T47D (cell line): ENCODE measurements around the gene CBX4.

Experiments used
- DNase-seq, 2 experiments: peaks; one replicate each; pipeline versions ENCODE4 v3.0.0 to v3.0.0-alpha.2; 2011 to 2012; ENCODE audit warnings: low read depth in 1 of 2, low spot score in 1 of 2
- JUND ChIP-seq: IDR thresholded peaks from 2 replicates; pipeline ENCODE4 v1.6.1; 2012; ENCODE audit warnings: low read depth
- in situ Hi-C: cut with HindIII; loops from 2 replicates; pipeline ENCODE4 v1.10.0; 2016; ENCODE audit warnings: low sequenced_read_pairs, low pct_unique_long_range_greater_than_20kb

CBX4 gene

DNA sequence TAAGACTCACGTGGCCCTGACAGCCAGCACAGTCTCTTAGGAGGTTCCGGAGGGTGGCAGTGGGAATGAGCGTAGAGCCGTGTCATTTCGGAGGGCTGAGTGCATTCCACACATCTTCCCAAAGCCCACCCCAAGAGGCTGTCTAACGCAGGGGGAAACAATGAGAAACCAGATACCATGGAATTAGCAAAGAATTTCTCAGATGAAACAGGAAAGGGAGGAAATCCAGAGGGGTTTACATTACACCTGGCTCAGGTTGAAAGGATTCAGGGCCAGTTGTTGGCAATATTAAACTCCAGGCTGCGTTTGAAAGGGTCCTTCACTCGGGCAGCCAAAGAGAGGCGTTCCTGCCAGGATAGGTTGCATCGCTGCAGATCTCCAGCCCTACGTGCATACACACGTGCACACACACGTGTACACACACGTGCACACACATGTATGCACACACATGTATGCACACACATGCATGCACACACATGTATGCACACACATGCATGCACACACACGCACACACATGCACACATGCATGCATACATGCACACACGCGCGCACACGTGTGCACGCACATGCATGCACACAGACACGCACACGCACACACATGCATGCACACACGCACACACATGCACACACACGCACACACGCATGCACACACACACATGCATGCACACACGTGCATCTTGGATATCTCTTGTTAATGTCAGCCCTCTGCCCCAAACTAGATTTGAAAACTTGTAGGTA lies 12.2 kb downstream of the CBX4 start:
- no peak for TF ChIP-seq JUND
- DNase-seq: no peak
- in situ Hi-C loops: no loop called here

DNA sequence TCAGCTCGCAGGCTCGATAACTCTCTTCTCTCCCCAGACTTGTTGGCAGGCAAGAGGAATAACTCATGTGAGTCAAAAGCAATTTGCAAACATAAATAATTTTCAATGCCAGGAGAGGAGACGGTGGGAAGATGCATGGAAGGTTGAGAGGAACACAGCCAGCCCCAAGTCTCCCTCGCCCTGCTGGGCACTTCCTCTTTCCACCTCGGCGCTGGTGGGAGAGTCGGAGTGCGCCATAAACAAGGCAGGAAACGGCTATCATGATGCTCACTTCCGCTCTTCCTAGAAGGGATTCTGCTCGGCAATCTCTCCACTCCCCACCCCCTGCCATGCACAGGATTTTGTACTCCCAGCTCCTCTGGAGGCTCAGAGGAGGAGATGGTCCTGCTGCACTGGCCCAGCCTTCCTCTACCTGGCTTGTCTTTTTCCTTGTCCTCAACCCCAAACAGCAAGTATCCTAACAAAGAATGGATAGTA lies 13.0 kb downstream of the CBX4 start:
- no peak for DNase-seq
- in situ Hi-C loops: no loop called here
- TF ChIP-seq JUND: no peak

DNA sequence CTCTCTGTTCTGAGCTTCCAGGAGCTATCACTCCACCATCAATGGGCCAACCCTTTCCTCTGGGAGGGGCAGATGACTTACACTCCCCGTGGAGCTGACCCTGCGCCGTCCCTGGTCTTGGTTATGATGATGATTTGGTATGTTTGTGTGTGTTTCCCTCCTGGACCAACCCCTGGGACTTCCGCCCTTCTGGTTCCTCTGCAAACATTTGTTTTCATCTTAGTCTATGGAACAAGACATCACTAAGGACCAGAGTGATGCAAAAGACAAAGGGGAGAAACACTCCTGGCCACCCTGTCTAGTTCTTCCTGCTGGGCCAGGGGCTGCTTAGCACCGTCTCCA lies 13.7 kb downstream of the CBX4 start:
- in situ Hi-C loops: no loop called here
- no peak for DNase-seq
- TF ChIP-seq JUND: no peak

DNA sequence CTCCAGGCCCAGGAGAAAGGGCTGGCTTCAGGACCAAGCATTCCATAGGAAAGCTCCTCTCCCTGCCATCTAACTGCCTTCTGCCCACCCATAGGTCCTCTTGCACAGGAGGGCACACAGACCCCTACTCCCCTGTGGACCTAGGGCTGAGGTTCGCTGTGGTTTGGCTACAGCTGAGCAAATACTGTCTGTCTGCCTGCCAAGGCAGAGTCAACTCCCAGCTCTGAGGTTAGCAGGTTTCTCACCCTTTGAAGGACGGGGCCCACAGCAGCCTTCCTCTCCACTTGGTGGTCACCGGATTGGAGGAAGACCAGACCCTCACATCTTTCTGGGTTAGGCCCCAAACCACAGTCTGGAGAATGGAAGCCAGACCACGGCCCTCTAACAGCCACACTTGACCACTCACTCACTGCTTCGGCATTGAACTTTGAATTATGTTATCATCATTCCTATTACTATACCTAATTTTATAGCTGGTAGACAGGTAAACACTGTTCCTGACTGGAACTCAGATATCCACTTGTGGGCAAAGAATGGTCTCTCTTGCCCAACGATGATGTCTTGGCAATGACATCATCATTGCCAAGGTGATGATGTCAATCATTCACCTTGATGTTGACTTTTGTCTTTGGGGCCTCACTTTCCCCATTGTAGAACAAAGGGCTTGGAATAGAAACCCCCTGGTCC lies 14.2 kb downstream of the CBX4 start:
- no peak for DNase-seq
- no peak for TF ChIP-seq JUND
- in situ Hi-C loops: no loop called here

DNA sequence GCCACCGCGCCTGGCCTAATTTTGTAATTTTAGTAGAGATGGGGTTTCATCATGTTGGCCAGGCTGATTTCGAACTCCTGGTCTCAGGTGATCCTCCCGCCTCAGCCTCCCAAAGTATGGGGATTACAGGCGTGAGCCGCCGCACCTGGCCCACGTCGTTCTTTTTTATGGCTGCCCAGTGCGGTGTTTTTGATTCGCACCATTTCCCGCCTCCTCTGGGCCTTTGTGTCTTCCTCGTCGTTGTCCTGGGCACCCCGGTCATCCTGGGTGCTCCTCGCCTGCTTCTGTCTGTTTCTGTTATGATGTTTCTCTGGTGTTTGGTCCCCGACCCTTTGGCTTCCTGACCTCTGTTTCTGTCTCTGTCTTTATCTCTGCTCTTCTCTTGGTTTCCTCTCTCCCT lies 15.0 kb downstream of the CBX4 start:
- no peak for DNase-seq
- no peak for TF ChIP-seq JUND
- in situ Hi-C loops: no loop called here

DNA sequence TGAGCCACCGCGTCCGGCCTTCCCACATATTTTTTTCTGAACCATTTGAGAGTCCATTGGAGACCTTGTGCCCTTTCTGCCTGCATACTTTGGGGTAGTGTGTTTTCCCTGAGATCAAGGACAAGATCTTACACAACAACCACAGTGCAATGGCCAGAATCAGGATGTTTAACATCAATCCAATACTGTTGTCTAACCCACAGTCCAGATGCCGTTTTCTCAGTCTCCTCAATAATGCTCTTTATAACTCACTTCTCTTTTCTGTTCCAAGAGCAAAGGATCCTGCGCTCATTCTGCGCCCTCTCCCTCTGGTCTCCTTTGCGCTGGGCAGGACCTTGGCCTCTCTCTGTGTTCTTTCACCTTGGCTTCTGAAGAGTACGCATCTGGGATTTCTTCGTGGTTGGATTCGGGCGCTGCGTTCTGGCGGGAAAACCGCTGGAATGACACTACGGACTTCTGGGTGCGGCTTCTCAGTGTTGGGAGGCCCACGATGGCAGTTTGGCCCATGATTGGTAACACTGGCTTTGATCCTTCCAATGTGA lies 16.6 kb downstream of the CBX4 start:
- TF ChIP-seq JUND: no peak
- in situ Hi-C loops: no loop called here
- no peak for DNase-seq

DNA sequence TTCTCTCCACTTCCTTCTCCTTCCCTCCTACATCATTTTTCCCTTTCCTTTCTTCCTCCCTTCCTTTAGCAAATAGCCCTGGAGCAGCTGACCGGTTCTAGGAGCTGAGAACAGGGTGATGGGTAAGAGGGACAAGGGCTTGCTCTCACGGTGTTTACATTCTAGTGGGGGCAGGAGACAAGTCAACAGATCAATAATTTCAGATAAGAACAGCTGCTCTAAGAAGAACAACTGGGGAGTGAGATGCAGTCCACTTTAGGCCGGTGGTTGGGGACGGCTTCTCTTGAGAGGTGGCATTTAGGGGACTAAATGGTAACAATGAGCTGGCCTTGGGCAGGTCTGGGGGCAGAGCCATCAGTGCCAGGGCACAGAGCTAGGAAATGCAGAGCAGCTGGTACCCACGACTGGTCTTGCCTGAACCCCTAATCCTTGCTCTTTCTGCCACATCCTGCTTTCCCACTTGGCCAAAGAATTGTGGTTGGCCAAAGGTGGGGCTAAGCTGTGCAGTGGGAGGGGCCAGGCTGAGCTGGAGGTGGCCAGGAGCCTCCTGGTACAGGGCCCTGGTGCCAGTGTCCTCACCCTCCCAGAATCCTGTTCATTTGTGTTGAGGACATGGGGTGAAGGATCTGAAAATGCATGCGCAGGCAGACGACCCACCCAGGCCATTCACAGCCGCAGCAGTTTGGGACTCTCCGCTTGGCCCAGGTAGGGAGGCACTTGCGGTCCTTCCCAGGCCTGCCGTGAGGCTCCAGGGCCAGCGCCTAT lies 17.7 kb downstream of the CBX4 start:
- DNase-seq: peak in 1 of 2 experiments; percentile 47
- in situ Hi-C loops: no loop called here
- no peak for TF ChIP-seq JUND

DNA sequence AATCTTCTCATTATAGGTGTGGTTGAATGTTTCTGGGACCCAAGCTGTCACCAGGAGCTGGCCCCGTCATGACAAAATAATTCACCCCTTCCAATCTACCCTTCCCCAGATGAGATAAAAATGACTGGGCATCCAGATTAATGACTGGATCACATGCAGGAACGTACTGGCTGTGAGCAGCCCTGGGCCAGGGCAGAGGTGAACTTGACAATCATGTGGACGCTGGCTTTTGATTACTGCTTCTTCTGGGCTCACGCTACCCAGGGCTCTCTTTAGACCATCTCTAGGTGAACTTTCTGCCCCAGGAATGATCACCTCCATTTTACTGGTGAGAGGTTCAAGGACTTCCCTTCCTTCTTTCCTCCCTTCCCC lies 18.3 kb downstream of the CBX4 start:
- no peak for DNase-seq
- TF ChIP-seq JUND: no peak
- in situ Hi-C loops: no loop called here

DNA sequence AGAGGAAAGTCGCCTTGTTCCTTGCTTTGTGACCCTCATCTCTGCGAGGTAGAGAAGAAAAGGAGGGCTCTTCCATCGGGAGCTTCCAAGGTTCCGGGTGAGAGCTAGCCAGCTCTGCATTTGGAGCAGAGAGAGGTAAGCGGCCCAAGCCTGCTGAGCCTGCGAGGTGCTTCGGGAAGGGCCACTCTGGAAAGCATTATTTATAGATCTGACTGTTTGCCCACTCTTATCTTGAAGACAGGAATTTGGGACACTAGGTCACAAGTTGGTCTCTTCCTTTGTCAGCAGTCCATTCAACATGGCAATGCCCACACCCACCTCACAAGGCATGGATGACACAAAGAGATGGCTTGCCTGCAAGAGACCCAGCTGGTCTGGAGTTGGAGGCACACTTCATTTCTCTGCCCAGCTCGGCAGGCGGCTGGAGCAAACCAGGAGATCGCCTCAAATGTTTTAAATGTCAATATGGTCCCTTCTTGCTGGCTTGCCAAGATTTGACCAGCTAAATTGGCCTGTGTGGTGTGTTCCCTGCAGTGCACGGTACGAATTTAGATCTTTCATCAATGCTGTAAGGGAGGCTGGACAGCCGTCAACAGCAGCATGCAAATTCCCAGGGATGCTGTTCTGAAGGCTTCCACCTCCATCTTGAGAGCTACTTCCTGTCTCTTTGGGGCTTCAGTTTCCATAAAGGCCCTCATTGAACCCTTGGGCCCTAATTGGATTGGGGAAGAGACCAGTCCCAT lies 19.5 kb downstream of the CBX4 start:
- no peak for DNase-seq
- in situ Hi-C loops: no loop called here
- TF ChIP-seq JUND: no peak

DNA sequence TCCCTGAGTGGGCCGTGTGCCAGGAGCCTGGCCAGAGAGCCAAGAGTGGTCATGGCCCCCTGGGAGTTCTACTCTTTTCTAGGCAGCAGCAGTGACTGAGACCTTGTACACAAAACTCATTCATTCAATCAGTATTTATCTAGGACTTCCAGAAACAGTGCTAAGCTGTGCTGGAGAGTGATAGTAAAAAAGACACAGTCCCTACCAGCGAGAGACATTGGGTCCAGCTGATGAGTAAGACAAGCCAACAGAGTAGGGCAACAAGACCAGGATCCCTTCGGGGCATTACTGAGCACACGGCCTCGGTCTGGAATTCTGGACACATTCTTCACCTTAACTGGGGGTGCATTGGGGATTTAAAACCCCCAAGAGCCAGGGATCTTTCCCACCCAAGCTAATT lies 20.2 kb downstream of the CBX4 start:
- TF ChIP-seq JUND: no peak
- DNase-seq: peak in 1 of 2 experiments; percentile 50
- in situ Hi-C loops: no loop called here

DNA sequence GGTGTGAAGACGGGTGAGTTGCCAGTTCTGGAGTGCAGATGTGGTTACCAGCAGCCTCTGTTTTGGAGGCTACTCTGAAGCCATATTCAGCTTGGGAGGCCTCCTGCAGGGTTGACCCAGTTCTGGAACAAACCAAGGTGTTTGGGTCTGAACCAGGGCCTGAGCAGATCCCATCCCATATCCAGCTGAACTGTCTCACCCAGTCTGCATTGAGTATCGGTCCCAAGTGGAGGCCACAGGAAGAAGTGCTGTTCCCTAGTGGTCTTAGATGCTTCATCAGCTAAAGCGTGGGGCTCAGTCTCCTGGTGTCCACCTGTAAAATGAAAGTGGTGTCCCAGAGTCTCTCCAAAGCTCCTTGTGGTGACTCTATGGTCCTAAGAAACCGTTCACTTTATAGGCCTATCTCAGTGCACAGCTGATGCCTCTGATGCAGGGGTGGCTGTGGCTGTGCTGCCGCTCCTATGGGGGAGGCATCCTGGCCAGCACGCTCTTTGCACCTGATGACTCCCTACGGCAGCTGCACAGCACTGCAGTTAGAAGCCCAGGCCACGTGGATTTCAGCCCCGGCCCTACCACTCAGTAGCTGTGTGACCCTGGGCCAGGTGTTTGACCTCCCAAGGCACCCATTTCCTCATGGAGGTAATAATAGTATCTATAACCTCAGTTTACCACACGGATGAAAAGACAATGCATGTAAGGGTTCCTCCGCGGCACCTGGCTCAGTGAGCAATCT lies 21.0 kb downstream of the CBX4 start:
- no peak for DNase-seq
- no peak for TF ChIP-seq JUND

DNA sequence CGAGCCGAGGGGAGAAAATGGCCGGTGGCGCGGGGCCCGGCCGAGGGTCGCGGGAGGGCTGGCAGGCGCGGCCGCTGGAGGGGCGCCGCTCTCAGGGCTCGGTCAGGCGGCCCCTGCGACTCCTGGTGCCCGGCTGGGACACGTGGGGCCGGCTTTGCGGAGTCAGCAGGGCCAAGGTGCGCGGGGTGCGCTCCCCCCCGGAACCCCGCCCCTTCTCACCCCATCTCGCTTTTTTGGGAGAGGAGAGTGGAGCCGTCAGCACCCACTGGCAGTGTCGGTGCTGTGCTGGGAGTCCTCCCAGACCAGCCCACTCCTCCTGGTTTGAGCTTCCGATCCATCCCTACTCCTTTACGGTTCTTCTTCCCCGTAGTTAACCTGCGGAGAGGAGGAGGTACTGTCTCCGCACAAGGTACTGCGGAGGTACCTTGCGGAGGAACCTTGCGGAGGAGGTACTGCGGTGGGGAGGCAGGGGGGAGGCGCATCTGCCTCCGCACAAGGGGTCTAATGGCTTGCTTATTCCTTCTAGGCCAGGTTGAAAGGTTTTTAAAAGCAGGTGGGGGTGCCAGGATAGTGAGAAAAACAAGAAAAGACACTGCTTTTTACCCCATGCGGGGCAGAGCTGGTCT lies 23.3 kb downstream of the CBX4 start:
- DNase-seq: no peak
- TF ChIP-seq JUND: no peak
- in situ Hi-C loops: no loop called here

More for the DNA sequence above, 21.0 kb downstream of the CBX4 start:
- in situ Hi-C loops: no loop called here
